ENCODE data around the gene ZMYM4. TPM values are rescaled to one million over a fixed set of nuclear protein-coding genes. Genes with fewer than 3 reads are reported as not detected.

The ZMYM4 gene
- total and polyA plus RNA-seq, 12 donors: 6.7 to 37.7 (median 34.1) TPM

DNA sequence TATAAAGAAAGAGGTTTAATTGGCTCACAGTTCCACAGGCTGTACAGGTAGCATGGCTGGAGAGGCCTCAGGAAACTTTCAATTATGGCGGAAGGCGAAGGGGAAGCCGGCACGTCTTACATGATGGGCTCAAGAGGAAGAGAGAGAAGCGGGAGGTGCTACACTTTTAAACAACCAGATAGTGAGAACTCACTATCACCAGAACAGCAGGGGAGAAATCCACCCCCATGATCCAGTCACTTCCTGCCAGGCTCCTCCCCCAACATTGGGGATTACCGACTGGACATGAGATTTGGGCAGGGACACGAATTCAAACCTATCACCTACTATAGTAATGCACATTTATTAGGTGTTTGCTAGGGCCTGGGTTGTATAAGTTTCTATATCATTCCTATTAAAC lies 117.8 kb downstream of the ZMYM4 start:
- ATAC-seq: no peak
- TF ChIP-seq, protein P1, sequence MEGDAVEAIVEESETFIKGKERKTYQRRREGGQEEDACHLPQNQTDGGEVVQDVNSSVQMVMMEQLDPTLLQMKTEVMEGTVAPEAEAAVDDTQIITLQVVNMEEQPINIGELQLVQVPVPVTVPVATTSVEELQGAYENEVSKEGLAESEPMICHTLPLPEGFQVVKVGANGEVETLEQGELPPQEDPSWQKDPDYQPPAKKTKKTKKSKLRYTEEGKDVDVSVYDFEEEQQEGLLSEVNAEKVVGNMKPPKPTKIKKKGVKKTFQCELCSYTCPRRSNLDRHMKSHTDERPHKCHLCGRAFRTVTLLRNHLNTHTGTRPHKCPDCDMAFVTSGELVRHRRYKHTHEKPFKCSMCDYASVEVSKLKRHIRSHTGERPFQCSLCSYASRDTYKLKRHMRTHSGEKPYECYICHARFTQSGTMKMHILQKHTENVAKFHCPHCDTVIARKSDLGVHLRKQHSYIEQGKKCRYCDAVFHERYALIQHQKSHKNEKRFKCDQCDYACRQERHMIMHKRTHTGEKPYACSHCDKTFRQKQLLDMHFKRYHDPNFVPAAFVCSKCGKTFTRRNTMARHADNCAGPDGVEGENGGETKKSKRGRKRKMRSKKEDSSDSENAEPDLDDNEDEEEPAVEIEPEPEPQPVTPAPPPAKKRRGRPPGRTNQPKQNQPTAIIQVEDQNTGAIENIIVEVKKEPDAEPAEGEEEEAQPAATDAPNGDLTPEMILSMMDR (IDR thresholded peaks at IDR 0.05): no peak
- H3K4me3 ChIP-seq: no peak overlapping the region
- H3K4me1 ChIP-seq: no peaks in the 10 kb centered on the region
- no peak overlapping the region for H3K27ac ChIP-seq
- 89 to 91% methylated on average over 7 of the region's 7 CpGs for WGBS, 2 donors
- peaks cover 0 to 95% (median 39%) of the 10 kb centered on the region in 9 donors for H3K36me3 ChIP-seq
- no peaks in the 10 kb centered on the region for H3K27me3 ChIP-seq
- no peak for DNase-seq
- intact Hi-C loops (cut with DNase I): no loop called here
- H3K9me3 ChIP-seq: no peaks in the 10 kb centered on the region

DNA sequence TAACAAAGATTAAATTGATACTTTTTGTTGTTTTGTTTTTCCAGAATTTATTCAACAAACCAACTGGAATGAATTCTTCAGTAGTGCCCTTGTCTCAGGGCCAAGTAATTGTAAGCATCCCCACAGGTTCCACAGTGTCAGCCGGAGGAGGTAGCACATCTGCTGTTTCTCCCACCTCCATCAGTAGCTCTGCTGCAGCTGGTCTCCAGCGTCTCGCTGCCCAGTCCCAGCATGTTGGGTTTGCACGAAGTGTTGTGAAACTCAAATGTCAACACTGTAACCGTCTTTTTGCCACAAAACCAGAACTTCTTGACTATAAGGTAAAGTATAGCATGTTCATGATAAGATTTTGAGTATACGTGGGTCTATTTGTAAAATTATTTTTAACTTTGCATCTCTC lies 118.5 kb downstream of the ZMYM4 start:
- Histone ChIP-seq H3K4me1 (no peaks in the 10 kb centered on the region), H3K27me3 (no peaks in the 10 kb centered on the region), H3K36me3 (peaks cover 0 to 95% (median 39%) of the 10 kb centered on the region in 9 donors), H3K9me3 (no peaks in the 10 kb centered on the region), H3K4me3 (no peak overlapping the region), H3K27ac (no peak overlapping the region)
- DNase-seq (no peak), ATAC-seq (no peak)
- TF ChIP-seq, protein P1 (IDR thresholded peaks at IDR 0.05): no peak
- 84 to 89% methylated on average over 6 of the region's 6 CpGs for WGBS, 2 donors
- intact Hi-C loops (cut with DNase I): no loop called here

DNA sequence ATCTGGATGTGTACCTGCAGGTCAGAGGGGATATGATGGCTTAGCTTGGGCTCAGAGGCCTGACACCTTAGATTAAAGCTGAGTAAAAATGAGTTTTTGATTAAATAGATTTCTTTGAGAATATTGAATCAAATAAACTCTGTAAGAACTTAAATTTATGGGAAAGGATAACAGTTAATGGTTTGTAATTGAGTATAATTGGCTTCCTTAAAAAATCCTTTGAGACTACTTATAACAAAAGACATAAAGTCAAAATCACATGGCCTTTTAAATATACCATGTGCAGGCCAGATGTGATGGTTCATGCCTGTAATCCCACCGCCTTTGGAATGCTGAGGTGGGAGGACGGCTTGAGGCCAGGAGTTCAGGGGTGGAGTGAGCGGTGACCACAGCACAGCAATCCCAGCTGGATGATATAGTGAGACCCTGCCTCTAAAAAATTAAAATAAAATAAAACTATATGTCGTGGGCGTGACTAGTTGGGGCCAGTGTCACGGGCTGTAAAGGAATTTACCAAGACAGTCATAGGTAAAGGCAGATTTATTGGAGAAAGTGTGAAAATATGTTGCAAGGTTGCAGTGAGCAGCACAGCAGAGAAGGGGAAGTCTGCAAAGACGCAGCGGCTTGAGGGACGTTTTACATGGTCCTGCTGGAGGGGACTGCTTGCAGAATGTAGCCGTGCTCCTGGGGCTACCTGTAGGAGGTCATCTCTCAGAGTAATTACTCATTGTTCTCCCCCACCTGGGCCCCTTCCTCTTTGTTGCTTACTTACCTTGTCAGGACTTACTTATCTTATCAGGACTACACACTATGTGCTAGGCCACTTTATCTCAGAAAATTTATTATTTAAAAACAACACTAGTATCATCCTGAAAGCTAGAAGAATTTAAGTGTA lies 122.3 kb downstream of the ZMYM4 start:
- DNase-seq: no peak
- no peak for ATAC-seq
- no peaks in the 10 kb centered on the region for H3K4me1 ChIP-seq
- H3K36me3 ChIP-seq: peaks cover 0 to 100% (median 43%) of the 10 kb centered on the region in 9 donors
- intact Hi-C loops (cut with DNase I): no loop called here
- TF ChIP-seq, protein P1 (IDR thresholded peaks at IDR 0.05): no peak
- no peaks in the 10 kb centered on the region for H3K27me3 ChIP-seq
- WGBS, 2 donors: 90 to 91% methylated on average over 10 of the region's 10 CpGs
- no peak overlapping the region for H3K27ac ChIP-seq
- no peaks in the 10 kb centered on the region for H3K9me3 ChIP-seq
- no peak overlapping the region for H3K4me3 ChIP-seq

DNA sequence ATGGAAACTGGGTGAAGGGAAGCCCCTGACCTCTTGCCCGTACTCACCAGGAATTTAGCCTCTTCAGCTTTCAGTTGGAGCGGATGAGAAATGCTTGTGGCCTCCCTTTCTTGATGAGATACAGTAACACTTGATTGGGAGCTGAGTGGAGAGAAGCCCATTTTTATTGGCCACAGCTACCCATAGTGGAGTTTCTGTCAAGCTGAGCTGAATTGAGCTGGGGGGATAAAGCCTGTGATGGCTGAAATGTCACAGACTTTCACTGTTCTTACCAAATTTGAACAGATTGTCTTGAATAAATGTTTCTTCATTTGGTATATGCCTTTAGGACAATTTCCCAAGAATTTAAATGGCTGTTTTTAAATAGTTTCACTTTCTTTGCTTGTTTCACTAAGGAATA lies 125.9 kb downstream of the ZMYM4 start:
- Histone ChIP-seq H3K4me3 (no peak overlapping the region), H3K9me3 (no peaks in the 10 kb centered on the region), H3K27me3 (no peaks in the 10 kb centered on the region), H3K36me3 (peaks cover 0 to 100% (median 52%) of the 10 kb centered on the region in 9 donors), H3K4me1 (no peaks in the 10 kb centered on the region), H3K27ac (no peak overlapping the region)
- no peak for DNase-seq
- ATAC-seq: no peak
- TF ChIP-seq, protein P1 (IDR thresholded peaks at IDR 0.05): no peak
- intact Hi-C loops (cut with DNase I): no loop called here
- WGBS, 2 donors: 93 to 99% methylated on average over 2 of the region's 2 CpGs
